ENCODE data around the gene CILP. TPM values are rescaled to one million over a fixed set of nuclear protein-coding genes. Genes with fewer than 3 reads are reported as not detected.

CILP gene
- polyA plus RNA-seq, 3 donors: 0.13 TPM; not detected in 2

DNA sequence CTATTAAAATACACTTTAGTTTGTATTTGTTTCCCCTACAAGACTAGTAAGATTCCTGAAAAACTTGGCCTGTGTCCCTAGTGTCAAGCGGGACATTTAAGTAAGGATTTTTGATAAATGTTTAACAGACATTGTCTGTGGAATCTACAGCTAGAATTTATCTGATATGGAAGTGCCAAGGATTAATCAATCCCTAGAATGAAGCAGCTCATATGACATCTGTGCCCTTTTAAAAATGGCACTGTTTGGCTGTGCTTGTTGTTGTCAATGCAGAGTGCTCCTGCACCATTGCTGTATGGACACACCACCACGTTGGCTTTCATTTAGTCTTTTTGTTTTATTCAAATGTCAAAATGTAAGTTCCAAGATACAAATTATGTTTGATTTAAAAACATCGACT is 63.4 kb downstream of the CILP start:
- 100% methylated on average over 1 of the region's 3 CpGs for WGBS (ENCODE audit: insufficient coverage)
- Histone ChIP-seq H3K4me3 (replicated peaks in 1 of 3; ENCODE audit: low read depth in 2 of 3, low read length in 3 of 3) (no peak overlapping the region), H3K27ac (ENCODE audit: low read depth in 1 of 2, low read length in 2 of 2) (no peak overlapping the region), H3K9me3 (replicated peaks in 1 of 2; ENCODE audit: control insufficient read depth in 1 of 2, insufficient read depth in 1 of 2, low read length in 2 of 2) (no peaks in the 10 kb centered on the region), H3K4me2 (replicated peaks; ENCODE audit: extremely low read depth, low read length, poor library complexity, severe bottlenecking) (no peak overlapping the region), H3K79me2 (ENCODE audit: insufficient read depth, low read length) (no peaks in the 10 kb centered on the region), H3K36me3 (replicated peaks in 1 of 2; ENCODE audit: control insufficient read depth in 1 of 2, insufficient read depth in 2 of 2, low read length in 2 of 2) (peaks cover 40 to 58% of the 10 kb centered on the region in 2 donors), H3K9ac (ENCODE audit: insufficient read depth, low read length, poor library complexity, severe bottlenecking) (no peak overlapping the region), H3K4me1 (ENCODE audit: control insufficient read depth in 1 of 2, insufficient read depth in 2 of 2, low read length in 2 of 2) (no peaks in the 10 kb centered on the region), H3K27me3 (ENCODE audit: control insufficient read depth in 2 of 2, insufficient read depth in 2 of 2, low read length in 2 of 2) (no peaks in the 10 kb centered on the region), H2AFZ (ENCODE audit: insufficient read depth, low read depth, low read length, poor library complexity, severe bottlenecking) (no peak overlapping the region), H4K20me1 (ENCODE audit: insufficient read depth, low read length) (no peaks in the 10 kb centered on the region)
- DNase-seq: no peak
- no peaks in the 10 kb centered on the region for H3K4me1 Mint-ChIP-seq
- intact Hi-C loops (cut with micrococcal nuclease): no loop called here
- H3K27ac Mint-ChIP-seq: no peak overlapping the region
- TF ChIP-seq, protein P1, sequence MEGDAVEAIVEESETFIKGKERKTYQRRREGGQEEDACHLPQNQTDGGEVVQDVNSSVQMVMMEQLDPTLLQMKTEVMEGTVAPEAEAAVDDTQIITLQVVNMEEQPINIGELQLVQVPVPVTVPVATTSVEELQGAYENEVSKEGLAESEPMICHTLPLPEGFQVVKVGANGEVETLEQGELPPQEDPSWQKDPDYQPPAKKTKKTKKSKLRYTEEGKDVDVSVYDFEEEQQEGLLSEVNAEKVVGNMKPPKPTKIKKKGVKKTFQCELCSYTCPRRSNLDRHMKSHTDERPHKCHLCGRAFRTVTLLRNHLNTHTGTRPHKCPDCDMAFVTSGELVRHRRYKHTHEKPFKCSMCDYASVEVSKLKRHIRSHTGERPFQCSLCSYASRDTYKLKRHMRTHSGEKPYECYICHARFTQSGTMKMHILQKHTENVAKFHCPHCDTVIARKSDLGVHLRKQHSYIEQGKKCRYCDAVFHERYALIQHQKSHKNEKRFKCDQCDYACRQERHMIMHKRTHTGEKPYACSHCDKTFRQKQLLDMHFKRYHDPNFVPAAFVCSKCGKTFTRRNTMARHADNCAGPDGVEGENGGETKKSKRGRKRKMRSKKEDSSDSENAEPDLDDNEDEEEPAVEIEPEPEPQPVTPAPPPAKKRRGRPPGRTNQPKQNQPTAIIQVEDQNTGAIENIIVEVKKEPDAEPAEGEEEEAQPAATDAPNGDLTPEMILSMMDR (IDR thresholded peaks at IDR 0.05): no peak
- no peak overlapping the region for H3K4me3 Mint-ChIP-seq
- H3K36me3 Mint-ChIP-seq: peaks cover 31 to 50% of the 10 kb centered on the region in 2 donors
- H3K9me3 Mint-ChIP-seq: no peaks in the 10 kb centered on the region
- H3K27me3 Mint-ChIP-seq (ENCODE audit: low read depth in 3 of 3): no peaks in the 10 kb centered on the region

DNA sequence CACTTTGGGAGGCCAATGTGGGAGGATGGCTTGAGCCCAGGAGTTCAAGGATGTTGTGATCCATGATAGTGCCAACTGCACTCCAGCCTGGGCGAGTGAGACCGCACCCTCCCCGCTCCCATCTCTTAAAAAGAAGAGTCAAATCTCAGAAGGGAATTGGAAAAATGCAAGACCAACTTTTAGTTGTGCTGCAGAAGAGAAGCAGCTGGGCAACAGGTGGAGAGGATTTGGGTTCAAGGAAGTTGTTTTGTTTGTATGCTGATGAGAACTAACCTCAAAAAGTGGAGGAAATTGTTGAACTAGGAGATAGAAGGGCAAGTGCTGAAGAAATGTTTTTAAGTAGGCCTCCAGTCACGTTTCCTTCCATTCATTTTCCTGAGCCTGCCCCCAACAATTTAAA is 64.8 kb downstream of the CILP start:
- Histone ChIP-seq H3K9ac (ENCODE audit: insufficient read depth, low read length, poor library complexity, severe bottlenecking) (no peak overlapping the region), H3K4me3 (replicated peaks in 1 of 3; ENCODE audit: low read depth in 2 of 3, low read length in 3 of 3) (no peak overlapping the region), H3K79me2 (ENCODE audit: insufficient read depth, low read length) (no peaks in the 10 kb centered on the region), H3K4me1 (ENCODE audit: control insufficient read depth in 1 of 2, insufficient read depth in 2 of 2, low read length in 2 of 2) (no peaks in the 10 kb centered on the region), H3K27ac (ENCODE audit: low read depth in 1 of 2, low read length in 2 of 2) (no peak overlapping the region), H4K20me1 (ENCODE audit: insufficient read depth, low read length) (no peaks in the 10 kb centered on the region), H3K27me3 (ENCODE audit: control insufficient read depth in 2 of 2, insufficient read depth in 2 of 2, low read length in 2 of 2) (no peaks in the 10 kb centered on the region), H3K9me3 (replicated peaks in 1 of 2; ENCODE audit: control insufficient read depth in 1 of 2, insufficient read depth in 1 of 2, low read length in 2 of 2) (no peaks in the 10 kb centered on the region), H2AFZ (ENCODE audit: insufficient read depth, low read depth, low read length, poor library complexity, severe bottlenecking) (no peak overlapping the region), H3K36me3 (replicated peaks in 1 of 2; ENCODE audit: control insufficient read depth in 1 of 2, insufficient read depth in 2 of 2, low read length in 2 of 2) (peaks cover 28 to 45% of the 10 kb centered on the region in 2 donors), H3K4me2 (replicated peaks; ENCODE audit: extremely low read depth, low read length, poor library complexity, severe bottlenecking) (no peak overlapping the region)
- TF ChIP-seq, protein P1 (IDR thresholded peaks at IDR 0.05): no peak
- no peak for DNase-seq
- Mint-ChIP-seq H3K9me3 (no peaks in the 10 kb centered on the region), H3K27ac (peak overlapping the region in 2 of 7 donors; percentile 4 to 54), H3K27me3 (ENCODE audit: low read depth in 3 of 3) (peaks cover 0 to 1% (median 0%) of the 10 kb centered on the region in 3 donors), H3K4me1 (no peaks in the 10 kb centered on the region), H3K36me3 (peaks cover 23 to 37% of the 10 kb centered on the region in 2 donors), H3K4me3 (no peak overlapping the region)
- no CpG with 5 or more reads among the region's 4 CpGs for WGBS (ENCODE audit: insufficient coverage)
- intact Hi-C loops (cut with micrococcal nuclease): no loop called here

Small RNA genes lying within 50 kb of the gene (small RNA-seq; reads per million reads assigned to genes)
- gene AC068213.1 (ENCODE audit: insufficient read length, low read depth) (not detected), gene RNU6-686P (ENCODE audit: insufficient read length, low read depth) (not detected)

Other genes with a start within 250 kb of the CILP start
- 100 to 1,000 TPM; 102 to 375 (median 358) TPM for gene SPG21, start 221.6 kb downstream of the CILP start, polyA plus RNA-seq
- gene MTFMT, start 181.8 kb downstream of the CILP start, polyA plus RNA-seq: 10 to 100 TPM in 1 of 3 donors, 1 to 10 TPM in 2; 5.1 to 10.8 (median 9.0) TPM
- not detected for gene SLC51B, start 166.1 kb downstream of the CILP start, polyA plus RNA-seq
- not detected for gene RASL12, start 143.5 kb downstream of the CILP start, polyA plus RNA-seq
- not detected for gene KBTBD13, start 134.7 kb downstream of the CILP start, polyA plus RNA-seq
- gene UBAP1L, start 96.3 kb downstream of the CILP start, polyA plus RNA-seq: 1 to 10 TPM in 1 of 3 donors, not detected in 2; 4.8 TPM
- gene PDCD7, start 77.7 kb downstream of the CILP start, polyA plus RNA-seq: 1 to 10 TPM; 3.1 to 6.9 (median 4.7) TPM
- 10 to 100 TPM; 15.2 to 24.9 (median 20.0) TPM for gene CLPX, start 26.1 kb downstream of the CILP start, polyA plus RNA-seq
- 1 to 10 TPM; 4.8 to 6.9 (median 5.7) TPM for gene PARP16, start 75.4 kb upstream of the CILP start, polyA plus RNA-seq
- not detected for gene RNU5A-1, start 84.6 kb upstream of the CILP start, polyA plus RNA-seq
- not detected for gene RNU5B-1, start 93.2 kb upstream of the CILP start, polyA plus RNA-seq
- not detected for gene IGDCC3, start 166.5 kb upstream of the CILP start, polyA plus RNA-seq
- gene IGDCC4, start 211.5 kb upstream of the CILP start, polyA plus RNA-seq: under 1 TPM in 1 of 3 donors, not detected in 2; 0.03 TPM